GM08714 (cell line): ENCODE data around the gene ASTN2.

Experiments used
- H3K4me3 ChIP-seq: fragments of 200-500 bp; sonication (Bioruptor generic); 2 replicates; pipeline ENCODE4 v1.5.1; 2014; ENCODE audit warnings: mild to moderate bottlenecking, low read length, inconsistent platforms
- ZNF274 ChIP-seq: IDR thresholded peaks from 2 replicates; pipeline ENCODE4 v1.6.1; 2012; ENCODE audit warnings: mild to moderate bottlenecking, low read depth, low read length

ASTN2 gene

GRCh38 chr9:116504081-116504480, 910.8 kb downstream of the ASTN2 start:
- H3K4me3 ChIP-seq = no peak overlapping the region
- no peak for TF ChIP-seq ZNF274

- TF ChIP-seq ZNF274 = no peak
- H3K4me3 ChIP-seq = no peak overlapping the region
These were observed 912.1 kb downstream of the ASTN2 start for GRCh38 chr9:116502746-116503145.

- no peak for TF ChIP-seq ZNF274
- H3K4me3 ChIP-seq = no peak overlapping the region
These were observed 913.0 kb downstream of the ASTN2 start for GRCh38 chr9:116501871-116502270.

GRCh38 chr9:116499986-116500871, 914.6 kb downstream of the ASTN2 start:
- no peak overlapping the region for H3K4me3 ChIP-seq
- no peak for TF ChIP-seq ZNF274

- H3K4me3 ChIP-seq = no peak overlapping the region
- no peak for TF ChIP-seq ZNF274
These were observed 915.4 kb downstream of the ASTN2 start for GRCh38 chr9:116499434-116499833.

- H3K4me3 ChIP-seq = no peak overlapping the region
These were observed 917.6 kb downstream of the ASTN2 start for GRCh38 chr9:116497095-116497890.

GRCh38 chr9:116496167-116496566, 918.7 kb downstream of the ASTN2 start:
- no peak for TF ChIP-seq ZNF274
- no peak overlapping the region for H3K4me3 ChIP-seq

More at GRCh38 chr9:116497095-116497890, 917.6 kb downstream of the ASTN2 start:
- TF ChIP-seq ZNF274 = no peak

GRCh38 chr9:116495725-116496124, 919.1 kb downstream of the ASTN2 start:
- no peak for TF ChIP-seq ZNF274
- no peak overlapping the region for H3K4me3 ChIP-seq

GRCh38 chr9:116494815-116495634, 919.8 kb downstream of the ASTN2 start:
- TF ChIP-seq ZNF274 = no peak
- no peak overlapping the region for H3K4me3 ChIP-seq

GRCh38 chr9:116493183-116493860, 921.5 kb downstream of the ASTN2 start:
- TF ChIP-seq ZNF274 = no peak
- H3K4me3 ChIP-seq = no peak overlapping the region

- no peak for TF ChIP-seq ZNF274
These were observed 923.2 kb downstream of the ASTN2 start for GRCh38 chr9:116491659-116492058.

GRCh38 chr9:116491219-116491618, 923.6 kb downstream of the ASTN2 start:
- no peak for TF ChIP-seq ZNF274

More at GRCh38 chr9:116491659-116492058, 923.2 kb downstream of the ASTN2 start:
- no peak overlapping the region for H3K4me3 ChIP-seq

GRCh38 chr9:116490321-116490720, 924.5 kb downstream of the ASTN2 start:
- TF ChIP-seq ZNF274 = no peak
- no peak overlapping the region for H3K4me3 ChIP-seq

More at GRCh38 chr9:116491219-116491618, 923.6 kb downstream of the ASTN2 start:
- H3K4me3 ChIP-seq = no peak overlapping the region
